NCI-H2196 (cell line): ENCODE measurements around the gene PRKCZ.

Experiments
- DNase-seq: peaks from one replicate; lab custom pipeline; 2025; ENCODE audit not compliant: unreplicated experiment; lab: John Stamatoyannopoulos, UW

The PRKCZ gene

DNA sequence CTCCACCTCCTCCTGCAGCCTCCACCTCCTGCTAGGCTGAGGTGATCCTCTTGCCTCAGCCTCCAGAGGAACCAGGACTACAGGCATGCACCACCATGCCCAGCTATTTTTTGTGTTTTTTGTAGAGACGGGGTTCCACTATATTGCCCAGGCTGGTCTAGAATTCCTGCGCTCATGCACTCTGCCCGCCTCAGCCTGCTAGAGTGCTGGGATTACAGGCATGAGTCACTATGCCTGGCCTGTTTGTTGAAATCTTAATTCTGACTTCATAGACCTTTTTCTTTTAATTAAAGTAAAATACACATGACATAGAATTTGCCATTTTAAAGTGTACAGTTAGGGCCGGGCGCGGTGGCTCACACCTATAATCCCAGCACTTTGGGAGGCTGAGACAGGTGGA is 101.7 kb downstream of the PRKCZ start:
- no peak for DNase-seq

GRCh38 chr1:2152954-2153353 is 102.7 kb downstream of the PRKCZ start:
- no peak for DNase-seq

- no peak for DNase-seq
These were observed 103.8 kb downstream of the PRKCZ start for GRCh38 chr1:2154022-2154421.

DNA sequence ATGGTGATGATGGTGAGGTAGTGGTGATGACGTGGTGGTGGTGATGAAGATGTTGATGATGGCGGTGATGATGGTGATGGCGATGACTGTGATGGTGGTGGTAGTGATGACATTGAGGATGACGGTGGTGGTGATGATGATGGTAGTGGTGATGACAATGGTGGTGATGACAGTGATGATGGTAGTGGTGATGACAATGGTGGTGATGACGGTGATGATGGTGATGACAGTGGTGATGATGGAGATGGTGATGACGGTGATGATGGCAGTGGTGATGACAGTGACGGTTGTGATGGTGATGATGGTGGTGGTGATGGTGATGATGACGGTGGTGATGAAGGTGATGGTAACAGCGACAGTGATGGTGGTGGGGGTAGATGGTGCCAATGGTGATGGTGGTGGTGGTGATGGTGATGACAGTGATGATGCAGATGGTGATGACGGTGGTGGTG is 105.0 kb downstream of the PRKCZ start:
- DNase-seq, result no peak

DNA sequence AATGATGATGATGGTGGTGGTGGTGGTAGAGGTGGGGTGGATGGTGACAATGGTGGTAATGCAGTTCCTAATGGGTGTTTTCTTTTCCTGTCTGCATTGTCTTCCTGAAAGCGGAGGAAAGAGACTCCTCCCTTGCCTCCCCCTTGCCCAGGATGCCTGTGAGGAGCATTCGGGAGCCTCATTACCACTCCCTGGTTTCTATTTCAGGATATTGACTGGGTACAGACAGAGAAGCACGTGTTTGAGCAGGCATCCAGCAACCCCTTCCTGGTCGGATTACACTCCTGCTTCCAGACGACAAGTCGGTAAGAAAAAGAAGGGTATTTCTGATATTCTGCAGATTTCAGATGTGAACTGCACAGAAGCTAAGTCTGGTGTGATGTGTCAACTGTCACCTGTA is 105.6 kb downstream of the PRKCZ start:
- DNase-seq, result no peak

DNA sequence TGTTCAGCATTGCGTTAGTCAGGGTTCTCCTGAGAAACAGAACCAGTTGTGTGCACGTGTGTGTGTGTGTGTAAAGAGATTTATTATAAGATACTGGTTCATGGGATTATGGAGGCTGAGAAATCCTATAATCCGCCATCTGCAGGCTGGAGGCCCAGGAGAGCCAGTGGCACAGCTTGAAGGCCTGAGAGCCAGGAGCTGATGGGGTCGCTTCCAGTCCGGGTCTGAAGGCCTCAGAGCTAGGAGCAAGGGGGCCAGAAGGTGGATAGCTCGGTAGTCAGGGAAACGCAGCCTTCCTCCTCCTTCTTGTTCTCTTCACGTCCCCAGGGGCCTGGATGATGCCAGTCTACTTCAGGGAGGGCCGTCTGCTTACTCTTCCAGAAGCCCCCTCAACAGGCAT is 106.7 kb downstream of the PRKCZ start:
- no peak for DNase-seq

- no peak for DNase-seq
These were observed 107.6 kb downstream of the PRKCZ start for GRCh38 chr1:2157856-2158255.

DNA sequence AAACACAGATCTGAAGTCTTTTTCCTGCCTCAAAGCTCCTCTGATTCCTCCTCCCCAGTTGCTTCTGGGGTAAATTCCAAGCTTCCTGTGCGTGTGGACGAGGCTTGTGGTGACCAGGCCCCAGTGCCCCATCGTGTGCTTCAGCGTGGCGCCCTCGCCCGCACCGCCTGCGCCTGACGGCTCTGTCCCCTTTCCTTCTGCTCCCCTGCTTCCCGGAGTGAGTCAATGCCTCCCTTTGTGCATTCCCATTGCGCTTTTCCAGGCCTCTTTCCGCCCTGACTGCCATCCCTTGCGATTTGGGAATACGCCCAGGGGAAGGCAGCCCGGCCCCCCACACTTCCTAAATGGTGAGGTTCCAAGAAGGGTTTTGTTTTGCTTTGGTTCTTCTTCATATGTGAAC is 108.1 kb downstream of the PRKCZ start:
- DNase-seq, result no peak

DNA sequence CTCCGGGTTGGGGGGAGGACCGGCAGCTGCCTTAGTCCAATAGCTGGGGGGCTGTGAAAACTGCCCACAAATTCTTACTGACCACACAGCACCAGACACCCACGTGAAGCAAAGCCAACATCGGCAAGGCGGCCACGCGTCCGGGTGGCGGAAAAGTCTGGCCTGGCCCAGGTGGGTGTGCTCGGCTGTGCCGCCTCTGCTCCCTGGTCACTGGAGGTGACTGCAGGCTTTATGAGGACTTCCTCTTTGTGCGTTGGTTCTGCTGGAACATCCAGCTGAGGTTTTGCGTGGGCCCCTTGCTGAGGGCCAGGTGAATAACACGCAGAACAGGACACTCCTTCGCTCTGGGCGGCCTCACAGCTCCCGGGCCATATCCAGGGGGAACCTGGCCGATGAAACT is 108.9 kb downstream of the PRKCZ start:
- no peak for DNase-seq

DNA sequence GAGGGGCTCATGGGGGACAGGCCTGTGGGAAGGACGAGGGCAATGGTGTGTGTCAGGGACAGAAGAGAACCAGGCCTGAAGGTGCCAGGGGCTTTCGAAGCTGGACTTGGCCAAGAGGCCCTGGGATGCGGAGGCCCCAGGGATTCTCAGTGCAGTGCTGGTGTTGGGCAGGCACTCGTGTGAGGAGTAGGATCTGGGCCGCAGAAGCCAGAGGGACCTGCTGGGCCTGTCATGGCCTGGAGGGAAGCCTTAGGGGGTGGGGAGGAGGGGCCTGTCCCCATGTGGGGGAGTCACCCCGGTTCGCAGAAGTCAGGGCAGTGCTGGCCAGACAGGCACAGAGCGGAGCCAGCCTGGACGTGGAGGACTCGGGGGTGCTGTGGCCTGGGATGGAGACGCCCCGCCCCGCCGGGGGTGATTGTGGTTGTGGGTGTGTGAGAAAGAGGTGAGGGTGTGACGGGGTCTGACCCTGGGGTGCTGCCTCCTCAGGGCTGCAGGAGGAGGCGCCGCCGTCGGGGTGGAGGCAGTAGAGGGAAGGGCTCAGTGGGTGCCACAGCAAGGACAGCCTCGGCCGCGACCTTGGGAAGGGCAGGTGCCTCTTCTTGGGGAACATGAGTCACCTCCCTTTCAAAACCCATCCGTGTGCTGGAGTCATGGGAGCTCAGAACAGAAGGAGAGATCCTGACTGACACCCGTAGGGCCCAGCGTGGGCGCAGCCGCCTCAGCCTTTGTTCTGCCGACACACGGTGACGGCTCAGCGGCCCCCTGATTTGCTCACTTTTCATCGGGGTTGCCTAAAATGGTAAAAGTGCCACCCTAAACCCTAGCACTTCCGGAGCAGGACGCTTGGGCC is 110.5 kb downstream of the PRKCZ start:
- no peak for DNase-seq

DNA sequence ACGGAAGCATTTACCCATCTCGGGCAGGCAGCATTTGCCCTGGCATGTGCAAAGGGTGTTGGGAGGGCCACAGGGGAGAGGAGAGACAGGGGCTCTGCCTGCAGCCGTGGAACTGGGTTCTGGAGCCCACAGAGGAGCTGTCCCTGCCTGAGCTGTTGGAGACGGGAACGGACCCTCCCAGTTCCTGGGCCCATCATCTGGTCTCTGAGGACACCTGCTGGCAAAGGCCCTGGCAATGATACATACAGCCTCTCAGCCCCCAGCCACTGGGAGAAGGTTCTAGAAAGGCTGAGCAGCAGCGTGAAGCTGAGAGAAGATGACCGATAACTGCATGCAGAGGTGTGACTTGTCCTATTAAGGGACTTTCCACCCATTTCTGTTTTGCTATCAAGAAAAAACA is 113.0 kb downstream of the PRKCZ start:
- DNase-seq, result no peak

DNA sequence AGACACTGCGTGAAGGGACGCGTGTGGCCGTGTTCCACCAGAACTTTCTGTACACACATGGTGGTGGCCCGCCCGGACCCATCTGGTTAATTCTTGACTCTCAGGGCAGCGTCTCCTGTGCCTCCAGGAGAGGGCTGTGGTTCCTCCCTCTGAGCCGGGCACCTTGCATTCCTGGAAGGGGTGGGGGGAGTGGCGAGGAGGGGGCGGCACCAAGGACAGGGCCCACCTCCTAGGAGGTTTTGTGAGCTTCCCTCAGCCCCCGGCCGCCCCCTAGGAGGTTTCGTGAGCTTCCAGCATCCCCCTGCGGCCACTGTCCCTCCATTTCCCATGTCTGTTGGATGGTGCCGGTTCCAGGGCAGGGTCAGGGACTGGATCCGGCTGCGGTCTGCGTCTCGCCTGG is 115.4 kb downstream of the PRKCZ start:
- no peak for DNase-seq

GRCh38 chr1:2166254-2166653 is 116.0 kb downstream of the PRKCZ start:
- DNase-seq, result no peak

GRCh38 chr1:2166695-2167094 is 116.5 kb downstream of the PRKCZ start:
- DNase-seq, result no peak

DNA sequence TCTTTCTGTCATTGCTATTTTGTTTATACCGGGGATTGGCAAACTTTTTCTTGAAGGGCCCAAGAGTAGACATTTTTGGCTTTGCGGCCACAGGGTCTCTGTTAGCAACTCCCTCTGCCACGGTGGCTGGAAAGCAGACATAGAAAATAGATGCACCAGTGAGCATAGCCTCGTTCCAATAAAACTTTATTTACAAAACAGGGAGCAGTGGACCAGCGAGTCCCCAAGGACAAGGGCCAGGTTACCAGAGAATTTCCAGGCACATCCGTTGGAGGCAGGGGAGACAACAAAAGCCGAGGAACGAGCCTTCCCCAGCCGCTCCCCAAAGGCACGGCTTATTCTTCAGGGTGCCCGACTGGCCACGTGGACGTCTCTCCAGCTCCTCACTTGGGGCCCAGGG is 117.9 kb downstream of the PRKCZ start:
- DNase-seq, result no peak

DNA sequence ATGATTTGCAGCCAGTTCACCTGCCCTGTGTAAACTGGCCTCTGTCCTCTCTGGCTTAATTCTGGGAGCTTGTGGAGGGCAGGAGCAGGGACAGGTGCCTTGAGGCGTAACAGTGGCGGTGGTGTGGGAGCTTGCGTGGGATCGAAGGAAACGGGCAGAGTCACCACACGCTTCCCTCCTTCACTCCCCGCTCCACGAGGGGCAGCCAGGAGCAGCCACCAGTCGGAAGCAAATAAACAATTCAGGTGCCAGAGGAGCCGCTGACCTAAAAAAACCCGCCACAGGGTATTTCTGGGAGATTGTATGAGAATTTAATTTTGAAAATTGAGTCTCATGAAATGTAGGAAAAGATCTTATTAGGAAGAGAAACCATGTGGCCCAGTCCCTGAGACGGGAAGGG is 118.3 kb downstream of the PRKCZ start:
- DNase-seq, result no peak

DNA sequence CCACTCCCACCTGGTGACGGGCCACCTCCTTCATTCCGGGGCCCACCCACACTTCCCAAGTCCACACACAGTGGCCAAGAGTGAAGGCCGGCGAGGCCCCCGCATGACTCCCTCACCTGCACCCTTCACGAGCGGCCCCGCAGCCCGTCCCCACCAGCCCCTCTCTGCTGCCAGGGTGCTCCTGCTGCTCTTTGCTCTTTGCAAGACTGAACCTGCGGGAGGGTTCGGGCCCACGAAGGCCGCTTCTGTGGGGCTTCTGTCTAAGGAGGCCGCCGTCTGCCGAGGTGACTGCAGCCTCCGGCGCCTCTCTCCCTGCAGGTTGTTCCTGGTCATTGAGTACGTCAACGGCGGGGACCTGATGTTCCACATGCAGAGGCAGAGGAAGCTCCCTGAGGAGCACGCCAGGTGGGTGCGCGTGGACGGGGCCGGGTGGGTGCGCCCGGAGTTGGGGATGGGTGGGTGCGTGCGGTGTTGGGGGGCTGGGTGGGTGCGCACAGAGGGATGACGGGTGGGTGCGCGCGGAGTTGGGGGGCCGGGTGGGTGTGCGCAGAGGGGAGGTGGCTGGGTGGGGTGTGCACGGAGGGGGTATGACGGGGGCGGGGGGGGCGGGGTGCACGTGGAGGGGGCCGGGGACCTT is 119.1 kb downstream of the PRKCZ start:
- DNase-seq, result no peak

DNA sequence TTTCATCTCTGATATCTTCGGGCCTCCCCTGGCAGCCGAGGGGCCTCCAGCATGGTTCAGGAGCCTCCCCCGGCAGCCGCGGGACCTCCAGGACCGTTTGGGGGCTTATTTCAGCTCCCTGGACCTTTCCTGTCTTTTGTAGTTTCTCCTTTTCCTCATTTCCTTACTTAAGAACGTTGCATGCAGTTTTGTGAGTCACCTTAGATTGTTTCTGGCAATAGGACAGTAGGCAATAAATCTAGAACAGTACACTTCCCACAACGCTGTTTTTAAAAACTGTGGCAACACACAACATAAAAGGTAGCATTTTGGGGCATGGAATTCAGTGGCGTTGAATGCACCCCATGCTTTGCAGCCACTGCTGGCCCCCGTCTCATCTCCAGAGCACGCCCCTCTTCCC is 120.0 kb downstream of the PRKCZ start:
- no peak for DNase-seq

DNA sequence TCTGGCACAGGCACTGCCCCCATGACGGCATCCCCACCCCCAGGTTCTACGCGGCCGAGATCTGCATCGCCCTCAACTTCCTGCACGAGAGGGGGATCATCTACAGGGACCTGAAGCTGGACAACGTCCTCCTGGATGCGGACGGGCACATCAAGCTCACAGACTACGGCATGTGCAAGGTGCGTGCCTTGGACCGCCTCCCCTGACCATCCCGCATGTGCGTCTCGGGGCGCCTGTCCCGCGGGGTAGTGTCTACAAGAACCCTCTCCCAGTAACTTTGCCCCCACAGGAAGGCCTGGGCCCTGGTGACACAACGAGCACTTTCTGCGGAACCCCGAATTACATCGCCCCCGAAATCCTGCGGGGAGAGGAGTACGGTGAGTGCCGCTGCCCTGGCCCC is 121.8 kb downstream of the PRKCZ start:
- DNase-seq, result no peak

DNA sequence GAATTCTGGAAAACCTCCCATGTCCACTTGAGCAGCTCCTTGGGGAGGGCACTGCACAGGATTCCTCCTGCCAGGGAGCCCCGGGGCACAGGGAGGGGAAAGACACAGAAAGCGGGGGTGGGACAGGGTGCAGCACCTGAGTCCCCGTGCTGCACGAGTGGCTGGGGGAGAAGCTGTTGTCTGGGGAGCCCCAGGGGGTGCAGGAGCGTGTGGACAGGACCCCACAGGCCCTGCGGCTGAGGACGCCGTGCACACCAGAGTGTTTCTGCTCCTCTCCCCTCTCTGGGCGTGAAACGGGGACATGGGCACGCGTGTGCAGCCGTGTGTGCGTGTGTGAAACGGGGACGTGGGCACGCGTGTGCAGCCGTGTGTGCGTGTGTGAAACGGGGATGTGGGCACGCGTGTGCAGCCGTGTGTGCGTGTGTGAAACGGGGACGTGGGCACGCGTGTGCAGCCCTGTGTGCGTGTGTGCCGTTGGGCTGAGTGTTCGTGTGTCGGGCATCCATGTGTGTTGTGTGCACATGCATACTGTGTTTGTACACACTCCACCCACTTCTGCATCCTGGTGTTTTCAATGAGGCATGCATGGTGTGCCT is 122.4 kb downstream of the PRKCZ start:
- DNase-seq, result no peak

DNA sequence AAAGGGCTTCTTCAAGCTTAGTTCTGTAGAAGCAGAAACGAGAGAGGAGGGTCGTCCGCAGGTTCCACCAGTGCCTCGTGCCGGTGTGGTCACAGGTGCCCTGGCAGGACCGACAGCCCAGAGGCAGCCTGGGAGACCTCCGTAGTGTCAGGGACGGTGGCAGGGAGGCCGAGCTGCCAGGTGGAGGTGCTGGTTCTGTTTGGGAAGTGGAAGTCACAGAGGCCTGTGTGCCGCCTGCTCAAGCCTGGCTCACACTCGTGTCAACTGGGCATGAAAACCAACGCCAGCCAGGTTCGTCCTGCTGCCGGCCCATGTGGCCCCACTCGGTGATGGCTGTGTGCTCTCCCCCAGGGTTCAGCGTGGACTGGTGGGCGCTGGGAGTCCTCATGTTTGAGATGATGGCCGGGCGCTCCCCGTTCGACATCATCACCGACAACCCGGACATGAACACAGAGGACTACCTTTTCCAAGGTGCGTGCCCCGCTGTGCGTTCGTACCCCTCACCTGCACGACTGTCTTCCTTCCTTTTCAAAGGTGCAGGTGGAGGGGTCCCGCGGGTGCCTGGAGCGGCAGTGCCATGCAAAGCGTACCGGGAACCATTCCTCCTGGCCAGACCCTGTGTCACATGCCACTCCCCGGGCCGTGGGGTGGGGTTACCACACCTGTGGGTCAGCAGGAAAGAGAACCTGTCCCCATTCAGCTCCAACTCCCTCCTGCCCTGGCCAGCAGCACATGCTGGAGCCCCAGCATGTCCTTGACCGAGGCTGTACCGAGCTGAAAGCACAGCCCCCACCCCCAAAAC is 123.5 kb downstream of the PRKCZ start:
- DNase-seq, result no peak
